GM18861 (cell line): ENCODE data around the gene RSPH4A.
"Not testable (repeated sequence)": the region's sequence is repeated elsewhere in the genome, so short reads cannot be mapped to it uniquely, and the experiment has no call there.

Experiments used
- ATAC-seq: cut with Tn5 transposase; IDR thresholded peaks from one replicate; pipeline ENCODE4 v1.9.1; 2021; ENCODE audit not compliant: unreplicated experiment

RSPH4A gene

DNA sequence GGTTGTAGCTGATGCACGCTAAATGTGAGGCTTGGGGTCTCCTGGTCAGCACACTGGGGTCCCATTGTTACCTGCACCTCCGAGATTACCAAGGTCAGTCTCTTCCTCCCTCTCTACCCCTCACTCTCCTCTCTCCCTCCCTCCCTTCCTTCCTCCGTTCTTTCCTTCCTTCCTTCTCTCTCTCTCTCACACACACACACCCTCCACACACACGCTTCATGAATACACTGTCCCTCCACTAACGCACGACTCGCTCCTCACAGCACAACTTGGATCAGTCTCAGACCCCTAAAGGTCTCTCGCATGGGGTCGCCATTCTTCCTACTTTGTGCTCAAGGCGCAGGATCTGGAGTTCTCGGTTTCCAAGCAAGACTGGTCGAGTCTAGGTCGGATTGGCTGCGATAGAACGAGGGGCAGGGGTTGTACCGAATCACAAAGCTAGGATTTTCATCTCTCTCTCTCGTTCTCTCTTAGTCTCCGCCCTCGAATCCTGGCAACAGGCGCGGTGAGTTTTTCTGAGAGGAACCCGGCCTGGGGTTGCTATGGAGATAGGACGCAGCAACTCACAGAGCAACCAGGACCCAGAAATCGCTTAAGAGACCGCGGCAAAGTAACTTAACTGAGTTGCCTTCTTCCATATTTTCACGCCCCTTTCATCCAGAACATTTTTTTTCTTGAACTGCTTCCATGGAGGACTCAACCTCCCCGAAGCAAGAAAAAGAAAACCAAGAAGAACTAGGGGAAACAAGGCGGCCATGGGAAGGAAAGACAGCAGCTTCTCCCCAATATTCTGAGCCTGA, at the start of gene RSPH4A:
Gene RSPH4A, plus strand, starts transcription at position 543 of the 800 bp plus-strand sequence. Its CDS starts 145 bp downstream, at position 688.
- peak; percentile 99 for ATAC-seq

DNA sequence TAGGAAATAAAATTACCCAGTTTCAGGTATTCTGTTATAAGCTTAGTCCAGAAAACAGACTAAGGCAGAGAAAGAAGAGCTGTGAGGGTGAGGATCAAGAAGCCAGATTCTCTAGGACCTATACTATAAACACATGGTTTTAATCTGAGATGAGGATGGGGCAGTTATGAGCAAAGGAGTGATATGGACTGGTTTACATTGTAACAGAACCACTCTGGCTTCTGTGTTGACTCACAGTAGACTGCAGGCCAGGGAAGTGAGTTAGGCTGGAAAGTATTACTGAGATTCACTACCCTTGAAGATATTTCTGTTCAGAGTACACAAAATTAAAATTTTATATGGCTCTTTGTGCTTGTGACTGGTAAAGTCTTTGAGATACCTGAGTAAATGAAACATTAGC, 48.2 kb upstream of the RSPH4A start:
- no peak for ATAC-seq

GRCh38 chr6:116568821-116569755, 47.2 kb upstream of the RSPH4A start:
- no peak for ATAC-seq

DNA sequence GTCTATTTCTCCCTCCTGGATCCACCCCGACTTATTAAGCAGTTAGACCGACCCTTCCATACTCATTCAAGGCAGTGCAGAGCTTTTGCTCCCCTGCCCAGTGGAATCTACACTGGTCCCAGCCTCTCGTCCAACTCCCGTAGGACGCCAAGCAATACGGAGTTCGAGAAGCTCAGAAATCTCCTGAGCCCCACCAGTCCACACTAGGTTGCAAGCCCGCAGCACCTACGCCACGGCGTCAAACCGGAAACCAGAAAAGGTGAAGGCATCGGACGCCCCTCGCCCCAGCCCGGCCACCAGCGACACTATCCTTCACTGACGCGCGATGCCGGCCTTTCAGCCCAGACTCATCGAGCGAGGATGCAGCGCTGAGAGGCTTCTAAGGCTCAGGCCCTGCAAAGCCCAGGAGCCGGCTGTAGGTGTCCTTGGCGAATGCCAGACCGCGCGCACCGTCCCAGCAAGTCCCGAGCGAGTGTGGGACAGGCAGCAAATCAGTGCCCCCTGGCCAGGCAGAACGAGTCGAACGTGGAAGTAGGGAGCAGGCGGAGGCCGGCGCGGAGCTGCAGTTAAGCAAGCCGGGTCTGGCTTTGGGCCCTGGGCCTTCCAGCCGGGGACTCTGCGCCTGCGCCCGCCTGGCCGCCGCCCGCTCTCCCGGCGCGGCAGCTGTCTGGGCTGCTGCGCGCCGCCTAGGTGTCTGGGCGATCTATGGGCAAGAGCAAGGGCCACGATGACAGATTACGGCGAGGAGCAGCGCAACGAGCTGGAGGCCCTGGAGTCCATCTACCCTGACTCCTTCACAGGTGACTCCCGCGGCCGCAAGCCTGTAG, 45.2 kb upstream of the RSPH4A start, which contains the start of gene RWDD1:
Gene RWDD1, plus strand, starts transcription at position 649 of the 827 bp plus-strand sequence. Its CDS starts 79 bp downstream, at position 728.
- ATAC-seq: peak; percentile 92

- ATAC-seq: no peak
Observed at GRCh38 chr6:116571683-116572000, 44.6 kb upstream of the RSPH4A start.

GRCh38 chr6:116572162-116572561, 44.1 kb upstream of the RSPH4A start:
- no peak for ATAC-seq

DNA sequence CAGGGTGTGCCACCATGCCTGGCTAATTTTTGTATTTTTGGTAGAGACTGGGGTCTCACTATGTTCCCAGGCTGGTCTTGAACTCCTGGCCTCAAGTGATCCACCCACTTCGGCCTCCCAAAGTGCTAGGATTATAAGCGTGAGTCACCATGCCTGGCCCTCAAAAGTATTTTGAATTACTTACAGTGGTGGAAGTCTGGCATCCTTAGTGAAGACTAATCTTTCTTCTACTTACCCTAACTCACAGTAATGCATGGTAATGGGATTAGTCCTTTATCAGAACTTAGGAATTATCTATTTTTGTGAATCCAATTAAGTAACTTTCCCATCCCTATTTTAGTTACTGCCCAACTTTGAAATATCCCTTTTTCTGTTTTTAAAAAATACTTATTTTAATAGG, 41.1 kb upstream of the RSPH4A start:
- no peak for ATAC-seq

DNA sequence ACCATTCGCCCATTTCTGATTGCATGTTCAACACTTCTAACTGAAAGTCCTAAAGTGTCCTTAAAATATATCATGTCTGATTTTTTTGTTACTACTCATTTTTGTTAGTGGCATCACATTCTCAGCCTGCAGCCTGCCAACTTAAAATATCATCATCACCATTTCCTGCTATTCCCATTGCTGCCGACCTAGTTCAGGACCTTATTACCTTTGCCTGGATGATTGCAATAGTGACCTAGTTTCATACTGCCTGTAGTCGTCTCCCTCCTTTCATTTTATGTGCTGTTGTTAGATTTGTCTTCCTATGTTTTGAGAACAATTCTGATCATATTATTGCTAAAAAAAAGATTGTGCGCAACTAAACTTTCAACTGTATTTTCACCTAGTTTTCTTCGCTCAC, 38.8 kb upstream of the RSPH4A start:
- no peak for ATAC-seq

GRCh38 chr6:116578335-116578734, 37.9 kb upstream of the RSPH4A start:
- ATAC-seq: no peak

GRCh38 chr6:116579143-116579542, 37.1 kb upstream of the RSPH4A start:
- ATAC-seq: no peak

- no peak for ATAC-seq
Observed at GRCh38 chr6:116580198-116580597, 36.1 kb upstream of the RSPH4A start.

DNA sequence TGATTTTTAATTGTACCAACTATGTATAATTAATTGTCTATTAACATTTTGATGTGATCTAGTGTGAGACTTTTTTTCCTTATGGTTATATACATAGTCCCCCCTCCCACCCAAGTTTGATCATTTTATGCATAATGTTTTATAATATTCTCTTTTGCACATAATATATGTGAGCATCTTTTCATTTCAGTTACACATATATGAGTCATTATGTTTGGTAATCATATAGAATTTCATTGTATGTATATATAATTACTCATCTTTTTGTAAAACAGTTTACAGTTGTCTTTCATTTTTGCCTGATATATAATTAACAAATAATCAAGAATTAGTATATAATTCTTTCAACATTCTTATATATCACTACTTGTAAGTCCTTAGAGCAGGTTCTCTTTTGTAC, 30.0 kb upstream of the RSPH4A start:
- no peak for ATAC-seq

- ATAC-seq: no peak
Observed at GRCh38 chr6:116586738-116587137, 29.5 kb upstream of the RSPH4A start.

DNA sequence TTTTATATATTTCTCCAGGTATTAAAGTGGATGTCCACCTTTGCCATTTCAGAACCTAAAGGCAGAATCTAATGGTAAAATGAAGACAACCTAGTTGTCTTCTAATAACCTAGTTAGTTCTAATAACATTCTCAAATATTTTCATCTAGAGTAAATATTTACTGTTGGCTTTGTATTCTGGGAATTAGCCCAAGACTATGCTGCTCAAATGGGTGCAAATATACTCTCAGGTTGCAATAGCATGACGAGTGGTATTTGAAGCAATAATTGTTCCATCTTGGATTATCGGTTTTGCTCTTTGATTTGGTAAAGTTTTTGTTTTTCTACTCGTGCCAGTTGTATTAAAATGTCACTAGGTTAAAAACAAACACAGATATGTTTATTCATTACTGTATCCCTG, 21.0 kb upstream of the RSPH4A start:
- ATAC-seq: no peak

GRCh38 chr6:116596815-116597214, 19.5 kb upstream of the RSPH4A start:
- ATAC-seq: no peak

DNA sequence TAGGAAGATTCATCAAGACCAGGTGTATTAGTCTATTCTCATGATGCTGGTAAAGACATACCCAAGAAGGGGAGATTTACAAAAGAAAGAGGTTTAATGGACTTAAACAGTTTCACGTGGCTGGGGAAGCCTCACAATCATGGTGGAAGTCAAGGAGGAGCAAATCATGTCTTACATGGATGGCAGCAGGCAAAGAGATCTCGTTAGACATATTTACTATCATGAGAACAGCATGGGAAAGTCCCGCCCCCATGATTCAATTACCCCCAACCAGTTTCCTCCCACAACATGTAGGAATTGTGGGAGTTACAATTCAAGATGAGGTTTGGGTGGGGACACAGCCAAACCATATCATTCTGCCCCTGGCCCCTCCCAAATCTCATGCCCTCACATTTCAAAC, 12.4 kb upstream of the RSPH4A start:
- ATAC-seq: not testable (repeated sequence)

DNA sequence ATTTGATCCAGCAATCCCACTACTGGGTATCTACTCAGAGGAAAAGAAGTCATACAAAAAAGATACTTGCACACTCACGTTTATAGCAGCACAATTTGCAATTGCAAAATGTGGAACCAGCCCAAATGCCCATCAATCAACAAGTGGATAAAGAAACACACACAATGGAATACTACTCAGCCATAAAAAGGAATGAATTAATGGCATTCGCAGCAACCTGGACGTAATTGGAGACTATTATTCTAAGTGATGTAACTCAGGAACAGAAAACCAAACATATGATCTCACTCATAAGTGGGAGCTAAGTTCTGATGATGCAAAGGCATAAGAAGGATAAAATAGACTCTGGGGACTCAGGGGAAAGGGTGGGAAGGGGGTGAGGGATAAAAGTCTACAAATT, 11.4 kb upstream of the RSPH4A start:
- not testable (repeated sequence) for ATAC-seq

- no peak for ATAC-seq
Observed at GRCh38 chr6:116605935-116606334, 10.3 kb upstream of the RSPH4A start.

GRCh38 chr6:116611056-116611455, 5.2 kb upstream of the RSPH4A start:
- ATAC-seq: no peak

- no peak for ATAC-seq
Observed at GRCh38 chr6:116616737-116617053, 416 bp downstream of the RSPH4A start.
